Activated CD8-positive, alpha-beta T cell treated with anti-CD3 and anti-CD28 coated beads for 36 hours (primary cell): ENCODE measurements around the gene KRT12. TPM values are rescaled to one million over a fixed set of nuclear protein-coding genes. Genes with fewer than 3 reads are reported as not detected.

Source experiments
- ATAC-seq: fragments of 200-7000 bp; cut with Tn5 transposase; one replicate; pipeline ENCODE4 v1.10.0; 2021; ENCODE audit warnings: mild to moderate bottlenecking, moderate library complexity
- CTCF ChIA-PET: fragments of 350-600 bp; sonication (Branson Sonifier 250); formaldehyde crosslinking; loops from one replicate; lab custom pipeline; 2021; ENCODE audit warnings: antibody characterized with exemption; lab: Charles Lee
- POLR2A ChIA-PET: fragments of 350-600 bp; sonication (Branson Sonifier 250); formaldehyde crosslinking; loops from one replicate; lab custom pipeline; 2021; ENCODE audit warnings: antibody characterized with exemption; lab: Charles Lee
- DNase-seq: peaks from one replicate; pipeline ENCODE4 v3.0.0-alpha.2; 2020
- H3K27ac Mint-ChIP-seq: one replicate; pipeline ENCODE4 v1.8.0; 2021; ENCODE audit warnings: mild to moderate bottlenecking, mixed read lengths
- H3K27me3 Mint-ChIP-seq: one replicate; pipeline ENCODE4 v1.8.0; 2021; ENCODE audit warnings: mixed read lengths
- H3K36me3 Mint-ChIP-seq: one replicate; pipeline ENCODE4 v1.8.0; 2021; ENCODE audit warnings: low read depth, mixed read lengths
- H3K4me1 Mint-ChIP-seq: one replicate; pipeline ENCODE4 v1.8.0; 2021; ENCODE audit warnings: low read depth, mixed read lengths
- H3K4me3 Mint-ChIP-seq: one replicate; pipeline ENCODE4 v1.8.0; 2021; ENCODE audit warnings: mild to moderate bottlenecking, moderate library complexity, mixed read lengths
- H3K9me3 Mint-ChIP-seq: one replicate; pipeline ENCODE4 v1.8.0; 2021; ENCODE audit warnings: mixed read lengths
- intact Hi-C: fragments of 100-400 bp; cut with micrococcal nuclease; formaldehyde crosslinking; loops from one replicate; pipeline ENCODE4 v1.10.0; 2022
- total RNA-seq, 2 experiments: library from RNA; stranded (reverse); gene quantifications; one replicate each; pipeline ENCODE4 v1.2.3, GENCODE V29; 2021
- TF ChIP-seq, protein P1 (sequence below): fragments of 200-600 bp; IDR thresholded peaks from one replicate; pipeline ENCODE4 v1.8.0; 2022; ENCODE audit warnings: antibody characterized with exemption, mild to moderate bottlenecking

KRT12 gene
- total RNA-seq, 2 experiments from 2014 or later, result not detected

DNA sequence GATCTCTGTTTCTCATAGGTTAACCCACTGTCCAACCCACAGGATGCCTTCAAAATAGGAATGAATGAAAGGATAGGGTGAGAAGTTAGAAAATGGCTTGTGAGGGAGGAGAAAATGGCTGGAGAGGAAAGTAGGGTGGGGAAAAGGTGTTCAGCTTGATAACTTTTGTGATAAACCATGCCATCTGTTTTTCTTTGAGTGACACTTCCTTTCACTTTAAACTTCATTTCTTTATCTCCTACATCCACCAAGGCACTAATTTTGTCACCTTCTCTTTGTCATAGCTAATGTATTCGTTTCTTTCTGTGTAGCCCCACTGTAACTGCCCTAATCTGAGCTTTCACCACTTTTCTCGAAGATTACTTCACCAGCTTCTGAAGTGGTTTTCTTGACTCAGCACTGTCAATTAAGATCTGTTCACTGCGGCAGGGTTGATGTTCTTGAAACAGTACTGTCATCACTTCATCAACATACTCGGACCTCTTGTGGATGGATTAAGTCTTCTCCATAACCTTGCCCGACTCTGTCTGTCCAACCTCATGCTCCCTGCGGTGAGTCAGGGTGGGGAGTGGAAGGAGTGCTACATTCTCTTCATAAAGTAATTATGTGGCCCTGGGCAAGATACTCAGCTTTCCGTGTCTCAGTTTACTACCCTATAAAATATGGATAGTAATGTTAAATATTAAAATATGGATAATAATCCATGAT is 39.1 kb downstream of the KRT12 start:
- no peak overlapping the region for H3K4me3 Mint-ChIP-seq

DNA sequence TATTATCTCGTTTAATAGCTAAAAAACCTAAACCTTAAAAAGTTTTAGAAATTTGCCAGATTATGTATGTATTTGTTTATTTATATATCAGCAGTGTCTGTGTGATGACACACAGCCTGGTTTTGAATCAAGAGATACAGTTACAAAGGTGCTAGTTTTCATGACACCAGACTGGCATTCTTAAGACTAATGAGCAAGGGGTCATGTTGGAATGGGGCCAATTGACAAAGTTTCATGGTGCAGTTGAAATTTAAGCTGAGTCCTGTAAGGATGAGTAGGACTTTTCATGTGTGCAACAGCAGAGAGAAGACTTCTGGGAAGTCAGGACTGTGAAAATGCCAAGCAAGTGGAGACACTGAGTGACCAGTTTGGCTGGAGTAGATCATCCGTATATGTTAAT is 41.4 kb downstream of the KRT12 start:
- POLR2A ChIA-PET, result no interaction called here

More for the DNA sequence above, 39.1 kb downstream of the KRT12 start:
- Mint-ChIP-seq H3K27ac (peak overlapping the region; percentile 55), H3K9me3 (no peaks in the 10 kb centered on the region), H3K36me3 (peaks cover 5% of the 10 kb centered on the region), H3K4me1 (peaks cover 15% of the 10 kb centered on the region), H3K27me3 (no peaks in the 10 kb centered on the region)
- ATAC-seq (peak; percentile 83), DNase-seq (peak; percentile 13)
- intact Hi-C loops, result no loop called here
- ChIA-PET CTCF (interaction anchor here (1.0 to 1.7 kb wide), 4 partner anchors 9 to 18 kb away, joined by 3 to 6 read pairs (median 3); no protein-coding TSS in a partner anchor), POLR2A (no interaction called here)
- TF ChIP-seq, protein P1, sequence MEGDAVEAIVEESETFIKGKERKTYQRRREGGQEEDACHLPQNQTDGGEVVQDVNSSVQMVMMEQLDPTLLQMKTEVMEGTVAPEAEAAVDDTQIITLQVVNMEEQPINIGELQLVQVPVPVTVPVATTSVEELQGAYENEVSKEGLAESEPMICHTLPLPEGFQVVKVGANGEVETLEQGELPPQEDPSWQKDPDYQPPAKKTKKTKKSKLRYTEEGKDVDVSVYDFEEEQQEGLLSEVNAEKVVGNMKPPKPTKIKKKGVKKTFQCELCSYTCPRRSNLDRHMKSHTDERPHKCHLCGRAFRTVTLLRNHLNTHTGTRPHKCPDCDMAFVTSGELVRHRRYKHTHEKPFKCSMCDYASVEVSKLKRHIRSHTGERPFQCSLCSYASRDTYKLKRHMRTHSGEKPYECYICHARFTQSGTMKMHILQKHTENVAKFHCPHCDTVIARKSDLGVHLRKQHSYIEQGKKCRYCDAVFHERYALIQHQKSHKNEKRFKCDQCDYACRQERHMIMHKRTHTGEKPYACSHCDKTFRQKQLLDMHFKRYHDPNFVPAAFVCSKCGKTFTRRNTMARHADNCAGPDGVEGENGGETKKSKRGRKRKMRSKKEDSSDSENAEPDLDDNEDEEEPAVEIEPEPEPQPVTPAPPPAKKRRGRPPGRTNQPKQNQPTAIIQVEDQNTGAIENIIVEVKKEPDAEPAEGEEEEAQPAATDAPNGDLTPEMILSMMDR, result no peak

DNA sequence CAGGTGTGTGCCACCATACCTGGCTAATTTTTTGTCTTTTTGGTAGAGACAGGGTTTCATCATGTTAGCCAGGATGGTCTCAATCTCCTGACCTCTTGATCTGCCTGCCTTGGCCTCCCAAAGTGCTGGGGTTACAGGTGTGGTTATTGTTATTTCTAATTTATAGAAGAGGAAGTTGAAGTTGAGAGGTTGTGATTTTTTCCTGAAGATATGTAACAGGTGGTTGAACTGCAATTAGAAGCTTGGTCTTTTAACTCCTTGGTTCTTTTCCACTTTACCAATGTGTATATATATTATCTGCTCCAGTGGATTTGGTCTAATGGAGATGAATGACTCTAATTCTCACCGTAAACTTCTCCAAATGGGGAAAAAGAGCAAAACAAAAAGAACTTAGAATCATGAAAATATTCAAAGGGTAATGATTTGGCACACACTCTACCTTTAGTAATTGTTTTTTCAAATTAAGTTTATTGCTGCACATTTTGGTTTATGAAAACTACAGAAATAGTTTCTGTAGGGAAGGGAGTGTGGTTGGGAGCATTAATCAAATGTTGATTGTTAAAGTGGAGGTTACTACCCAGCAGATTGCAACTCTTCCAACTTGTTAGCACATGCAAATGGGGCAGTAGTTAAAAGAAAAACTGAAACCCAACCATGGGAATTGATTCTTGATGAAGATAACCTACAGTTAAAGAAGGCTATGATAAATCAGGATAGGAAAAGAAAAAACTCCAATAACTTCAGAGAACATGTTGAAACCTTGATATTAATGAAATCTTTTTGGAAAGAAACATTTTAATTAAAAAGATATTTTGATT is 42.8 kb downstream of the KRT12 start:
- ChIA-PET CTCF (interaction anchor here (0.6 to 1.8 kb wide), 3 partner anchors 31 to 825 kb away, joined by 3 to 5 read pairs (median 3); no protein-coding TSS in a partner anchor), POLR2A (no interaction called here)
- H3K36me3 Mint-ChIP-seq, result peaks cover 6% of the 10 kb centered on the region
- H3K27ac Mint-ChIP-seq, result no peak overlapping the region
- DNase-seq, result no peak
- peaks cover 28% of the 10 kb centered on the region for H3K4me1 Mint-ChIP-seq
- no peaks in the 10 kb centered on the region for H3K27me3 Mint-ChIP-seq
- no peaks in the 10 kb centered on the region for H3K9me3 Mint-ChIP-seq
- H3K4me3 Mint-ChIP-seq, result no peak overlapping the region
- intact Hi-C loops, result no loop called here
- no peak for ATAC-seq
- TF ChIP-seq, protein P1, result no peak

More for the DNA sequence above, 41.4 kb downstream of the KRT12 start:
- intact Hi-C loops, result no loop called here
- no peak overlapping the region for H3K27ac Mint-ChIP-seq
- TF ChIP-seq, protein P1, result no peak
- CTCF ChIA-PET, result interaction anchor here (1.0 kb wide), 1 partner anchor 11 kb away, joined by 3 read pairs; no protein-coding TSS in a partner anchor
- peaks cover 15% of the 10 kb centered on the region for H3K4me1 Mint-ChIP-seq
- H3K36me3 Mint-ChIP-seq, result peaks cover 8% of the 10 kb centered on the region
- DNase-seq, result no peak
- no peaks in the 10 kb centered on the region for H3K9me3 Mint-ChIP-seq
- no peaks in the 10 kb centered on the region for H3K27me3 Mint-ChIP-seq
- H3K4me3 Mint-ChIP-seq, result no peak overlapping the region
- no peak for ATAC-seq

DNA sequence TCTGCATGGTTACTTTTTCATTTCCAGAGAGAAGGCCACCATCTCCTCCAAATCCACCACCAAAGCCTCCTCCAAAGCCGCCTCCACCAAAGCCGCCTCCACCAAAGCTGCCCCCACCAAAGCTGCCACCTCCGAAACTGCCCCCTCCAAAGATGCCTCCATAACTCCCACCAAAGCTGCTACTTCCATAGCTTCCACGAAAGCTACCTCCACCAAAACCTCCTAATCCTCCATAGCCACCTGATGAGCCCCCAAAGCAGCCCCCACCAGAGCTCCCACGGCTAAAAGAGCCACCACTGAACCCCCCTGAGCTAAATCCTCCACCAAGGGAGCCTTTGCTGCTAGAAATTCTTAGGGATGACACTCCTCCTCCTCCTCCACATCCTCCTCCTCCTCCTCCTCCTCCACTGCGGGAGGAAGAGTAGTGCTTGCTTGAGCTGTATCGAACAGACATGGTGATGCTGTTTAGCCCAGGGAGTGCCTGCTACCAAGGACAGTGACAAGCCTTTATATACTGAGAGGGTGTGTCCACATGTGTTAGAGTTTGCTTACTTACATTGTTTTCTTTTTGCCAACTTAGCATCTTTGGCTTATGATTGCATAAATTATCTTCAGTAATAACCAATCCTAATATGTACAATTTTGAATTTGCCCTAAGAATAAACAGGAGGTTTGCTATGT is 44.8 kb downstream of the KRT12 start, which contains the start of gene KRT10:
Gene KRT10 (minus strand): TSS at position 483 of the 681 bp plus-strand sequence. CDS start 29 bp downstream, at position 454.
- DNase-seq (no peak), ATAC-seq (no peak)
- Mint-ChIP-seq H3K27ac (no peak within 1 kb of the TSS), H3K9me3 (no peaks in the 10 kb centered on the region), H3K27me3 (no peaks in the 10 kb centered on the region), H3K4me1 (peaks cover 27% of the 10 kb centered on the region), H3K36me3 (peaks cover 14% of the 10 kb centered on the region), H3K4me3 (no peak within 1 kb of the TSS)
- intact Hi-C loops, result no loop called here
- CTCF ChIA-PET, result interaction anchor here (1.0 kb wide), 1 partner anchor 844 kb away, joined by 3 read pairs; no protein-coding TSS in a partner anchor
- TF ChIP-seq, protein P1, result no peak
- POLR2A ChIA-PET, result interaction anchor here (0.6 to 0.8 kb wide), 2 partner anchors 11 to 25 kb away, joined by 4 to 5 read pairs; no protein-coding TSS in a partner anchor
